ENCODE results near the gene PAX7.

Gene PAX7

GRCh38 chr1:18640228-18641004 is 9.8 kb downstream of the PAX7 start:
- Histone ChIP-seq H3F3A (ENCODE audit: insufficient read depth) (no peaks in the 10 kb centered on the region), H3K79me2 (ENCODE audit: insufficient read depth, low read length) (no peaks in the 10 kb centered on the region), H3K27me3 (ENCODE audit: low read length) (no peaks in the 10 kb centered on the region), H3K4me2 (ENCODE audit: low read depth, low read length, poor library complexity, severe bottlenecking) (no peak overlapping the region), H4K20me1 (ENCODE audit: low read depth, low read length) (no peaks in the 10 kb centered on the region), H3K4me3 (ENCODE audit: insufficient read depth, low read length, poor library complexity, severe bottlenecking) (no peak overlapping the region), H2AFZ (ENCODE audit: low read depth, low read length, severe bottlenecking) (no peak overlapping the region), H3K27ac (ENCODE audit: low read depth, low read length) (no peak overlapping the region), H3K9me2 (replicated peaks; ENCODE audit: insufficient read depth, low read length) (no peaks in the 10 kb centered on the region), H3K36me3 (ENCODE audit: low read length) (no peaks in the 10 kb centered on the region), H3K9me3 (ENCODE audit: insufficient read depth, low read length) (no peaks in the 10 kb centered on the region), H3K9ac (ENCODE audit: low read length) (no peak overlapping the region)
- TF ChIP-seq EZH2phosphoT487 (conservative IDR thresholded peaks at IDR 0.05; ENCODE audit: low read length), result no peak
- no peak for TF ChIP-seq CTCF (IDR thresholded peaks at IDR 0.05; ENCODE audit: insufficient read depth, low read length, poor library complexity, severe bottlenecking)

- no peaks in the 10 kb centered on the region for H4K20me1 ChIP-seq (ENCODE audit: low read depth, low read length)
- no peaks in the 10 kb centered on the region for H3K9me3 ChIP-seq (ENCODE audit: insufficient read depth, low read length)
- no peak overlapping the region for H3K4me2 ChIP-seq (ENCODE audit: low read depth, low read length, poor library complexity, severe bottlenecking)
- H3F3A ChIP-seq (ENCODE audit: insufficient read depth), result no peaks in the 10 kb centered on the region
- no peaks in the 10 kb centered on the region for H3K9me2 ChIP-seq (replicated peaks; ENCODE audit: insufficient read depth, low read length)
- H3K9ac ChIP-seq (ENCODE audit: low read length), result no peak overlapping the region
- TF ChIP-seq CTCF (IDR thresholded peaks at IDR 0.05; ENCODE audit: insufficient read depth, low read length, poor library complexity, severe bottlenecking) (no peak), EZH2phosphoT487 (conservative IDR thresholded peaks at IDR 0.05; ENCODE audit: low read length) (no peak)
- no peak overlapping the region for H3K27ac ChIP-seq (ENCODE audit: low read depth, low read length)
- no peaks in the 10 kb centered on the region for H3K79me2 ChIP-seq (ENCODE audit: insufficient read depth, low read length)
- no peaks in the 10 kb centered on the region for H3K36me3 ChIP-seq (ENCODE audit: low read length)
- no peak overlapping the region for H2AFZ ChIP-seq (ENCODE audit: low read depth, low read length, severe bottlenecking)
- H3K4me3 ChIP-seq (ENCODE audit: insufficient read depth, low read length, poor library complexity, severe bottlenecking), result no peak overlapping the region
- no peaks in the 10 kb centered on the region for H3K27me3 ChIP-seq (ENCODE audit: low read length)
Measured at GRCh38 chr1:18641005-18641941, 10.6 kb downstream of the PAX7 start.

GRCh38 chr1:18642278-18643095 is 11.8 kb downstream of the PAX7 start:
- Histone ChIP-seq H3F3A (ENCODE audit: insufficient read depth) (no peaks in the 10 kb centered on the region), H3K9ac (ENCODE audit: low read length) (no peak overlapping the region), H3K36me3 (ENCODE audit: low read length) (no peaks in the 10 kb centered on the region), H3K9me2 (replicated peaks; ENCODE audit: insufficient read depth, low read length) (no peaks in the 10 kb centered on the region), H4K20me1 (ENCODE audit: low read depth, low read length) (no peaks in the 10 kb centered on the region), H3K4me2 (ENCODE audit: low read depth, low read length, poor library complexity, severe bottlenecking) (no peak overlapping the region), H3K27me3 (ENCODE audit: low read length) (no peaks in the 10 kb centered on the region), H3K9me3 (ENCODE audit: insufficient read depth, low read length) (no peaks in the 10 kb centered on the region), H3K27ac (ENCODE audit: low read depth, low read length) (no peak overlapping the region), H3K79me2 (ENCODE audit: insufficient read depth, low read length) (no peaks in the 10 kb centered on the region), H3K4me3 (ENCODE audit: insufficient read depth, low read length, poor library complexity, severe bottlenecking) (no peak overlapping the region), H2AFZ (ENCODE audit: low read depth, low read length, severe bottlenecking) (no peak overlapping the region)
- no peak for TF ChIP-seq EZH2phosphoT487 (conservative IDR thresholded peaks at IDR 0.05; ENCODE audit: low read length)
- no peak for TF ChIP-seq CTCF (IDR thresholded peaks at IDR 0.05; ENCODE audit: insufficient read depth, low read length, poor library complexity, severe bottlenecking)
